K562 (cell line): ENCODE results near the gene BSPRY. TPM values are rescaled to one million over a fixed set of nuclear protein-coding genes. Genes with fewer than 3 reads are reported as not detected.
"Not testable (repeated sequence)": the region's sequence is repeated elsewhere in the genome, so short reads cannot be mapped to it uniquely, and the experiment has no call there.

Experiments used
- ATAC-seq: fragments of 200-7000 bp; cut with Tn5 transposase; 3 replicates; pipeline ENCODE4 v1.9.1; 2020; ENCODE audit warnings: moderate library complexity
- BruUV-seq: library from RNA; stranded (reverse); fragments of 400-500 nt; replicated peaks from 2 replicates; lab custom pipeline; 2021; lab: Mats Ljungman, UMichigan
- CTCF ChIA-PET: fragments of 300-600 bp; formaldehyde crosslinking; extraction: SDS; loops from one replicate; lab custom pipeline; 2021; ENCODE audit warnings: low intra/inter-chr PET ratio; lab: Yijun Ruan, JAX
- POLR2A ChIA-PET: fragments of 300-600, 350-650 bp; sonication (Branson Sonifier 250); formaldehyde crosslinking; extraction: SDS; loops from one replicate; lab custom pipeline; 2021; ENCODE audit warnings: antibody characterized with exemption, inconsistent platforms; lab: Yijun Ruan, JAX
- DNase-seq, 4 experiments: peaks; one replicate each; pipeline versions ENCODE4 v3.0.0 to v3.0.0-alpha.2; 2011 to 2018; ENCODE audit warnings: low spot score in 3 of 4, mixed read lengths in 3 of 4; ENCODE audit errors: extremely low read depth in 1 of 4
- FAIRE-seq: peaks from 2 replicates; lab custom pipeline; 2011; peaks lifted over from hg19 to GRCh38; lab: Jason Lieb, UNC
- H2AFZ ChIP-seq: 2 replicates; pipeline ENCODE4 v1.6.0; 2011; ENCODE audit warnings: low read depth, low read length, control low read depth, inconsistent platforms
- H3K27ac ChIP-seq: fragments of 200-600 bp; 3 replicates; pipeline ENCODE4 v1.8.0; 2011; ENCODE audit warnings: low read depth, mild to moderate bottlenecking, control low read depth, inconsistent platforms, low read length, moderate library complexity, mixed read lengths; ENCODE audit errors: extremely low read depth
- H3K27me3 ChIP-seq, 2 experiments: fragments of 300-600 bp in 1 of 2; 2 replicates in 1 of 2; 3 replicates in 1 of 2; pipeline versions ENCODE4 v1.6.0 to v1.8.0; 2011; ENCODE audit warnings: inconsistent platforms in 2 of 2, low read length in 2 of 2, mild to moderate bottlenecking in 1 of 2, mixed read lengths in 1 of 2, moderate library complexity in 1 of 2; ENCODE audit not compliant: control insufficient read depth in 2 of 2, insufficient read depth in 2 of 2
- H3K36me3 ChIP-seq: fragments of 300-600 bp; 3 replicates; pipeline ENCODE4 v1.8.0; 2011; ENCODE audit warnings: mild to moderate bottlenecking, low read length, inconsistent platforms; ENCODE audit not compliant: control insufficient read depth, insufficient read depth
- H3K4me1 ChIP-seq, 2 experiments: fragments of 200-600 bp in 1 of 2; replicated peaks in 1 of 2; 2 replicates in 1 of 2; 3 replicates in 1 of 2; pipeline versions ENCODE4 v1.5.1 to v1.8.0; 2011; ENCODE audit warnings: inconsistent platforms in 2 of 2, low read length in 2 of 2, mild to moderate bottlenecking in 1 of 2, mixed read lengths in 1 of 2, moderate library complexity in 1 of 2; ENCODE audit not compliant: control insufficient read depth in 2 of 2, insufficient read depth in 2 of 2
- H3K4me2 ChIP-seq: 2 replicates; pipeline ENCODE4 v1.6.1; 2011; ENCODE audit warnings: low read length, control low read depth, inconsistent platforms, mixed read lengths; ENCODE audit not compliant: insufficient read depth
- H3K4me3 ChIP-seq: fragments of 200-600 bp; sonication (generic), shearing (Covaris generic); 2 replicates; pipeline ENCODE4 v1.5.1; 2016; ENCODE audit warnings: control low read depth, inconsistent platforms
- H3K79me2 ChIP-seq: fragments of 200-600 bp; 3 replicates; pipeline ENCODE4 v1.8.0; 2011; ENCODE audit warnings: low read length, inconsistent platforms; ENCODE audit not compliant: control insufficient read depth, insufficient read depth
- H3K9ac ChIP-seq, 2 experiments: 2 replicates each; pipeline versions ENCODE4 v1.6.0 to v1.6.1; 2011; ENCODE audit warnings: low read depth in 2 of 2, low read length in 2 of 2, control low read depth in 1 of 2, inconsistent platforms in 1 of 2, mild to moderate bottlenecking in 1 of 2, mixed read lengths in 1 of 2; ENCODE audit not compliant: insufficient read depth in 1 of 2
- H3K9me1 ChIP-seq: one replicate; pipeline ENCODE4 v1.6.0; 2011; ENCODE audit warnings: inconsistent platforms, mild to moderate bottlenecking, low read length, moderate library complexity; ENCODE audit not compliant: control insufficient read depth, insufficient read depth
- H3K9me3 ChIP-seq: replicated peaks from 2 replicates; pipeline ENCODE4 v1.5.1; 2011; ENCODE audit warnings: low read depth, low read length, inconsistent platforms; ENCODE audit not compliant: control insufficient read depth, insufficient read depth
- H4K20me1 ChIP-seq: replicated peaks from 2 replicates; pipeline ENCODE4 v1.6.1; 2011; ENCODE audit warnings: low read length, inconsistent platforms, mixed read lengths; ENCODE audit not compliant: control insufficient read depth, insufficient read depth
- ATF1 ChIP-seq, 2 experiments: fragments of 450-650 bp in 1 of 2; IDR thresholded peaks; 2 replicates each; pipeline ENCODE4 v1.6.1; 2016; ENCODE audit warnings: missing compliant biosample characterization in 1 of 2, missing genetic modification characterization in 1 of 2
- GTF2A2 ChIP-seq: IDR thresholded peaks from 2 replicates; pipeline ENCODE4 v1.6.1; 2016; ENCODE audit warnings: mild to moderate bottlenecking, missing genetic modification characterization, missing compliant biosample characterization
- HDAC8 ChIP-seq: fragments of 450-650 bp; IDR thresholded peaks from 2 replicates; pipeline ENCODE4 v1.6.1; 2016; ENCODE audit warnings: mild to moderate bottlenecking, missing genetic modification characterization, moderate library complexity, missing compliant biosample characterization
- ID3 ChIP-seq, 2 experiments: fragments of 250-450 bp in 1 of 2; fragments of 450-650 bp in 1 of 2; sonication (Bioruptor Pico) in 1 of 2; IDR thresholded peaks; 2 replicates each; pipeline versions ENCODE4 v1.6.1 to v1.8.0; 2016 to 2021; ENCODE audit warnings: mild to moderate bottlenecking in 2 of 2, moderate library complexity in 2 of 2, missing compliant biosample characterization in 1 of 2, missing genetic modification characterization in 1 of 2
- JUND ChIP-seq, 2 experiments: IDR thresholded peaks; 2 replicates in 1 of 2; 3 replicates in 1 of 2; pipeline ENCODE4 v1.6.1; 2011; ENCODE audit warnings: borderline replicate concordance in 2 of 2, low read depth in 2 of 2, low read length in 2 of 2, improper control_type of control experiment in 1 of 2, missing biosample characterization in 1 of 2, missing genetic modification characterization in 1 of 2, missing genetic modification reagents in 1 of 2
- MEF2D ChIP-seq: conservative IDR thresholded peaks from 2 replicates; pipeline ENCODE4 v1.6.1; 2016; ENCODE audit warnings: low read depth, missing genetic modification characterization, missing compliant biosample characterization
- PTTG1 ChIP-seq: fragments of 450-650 bp; IDR thresholded peaks from 2 replicates; pipeline ENCODE4 v1.6.1; 2016; ENCODE audit warnings: low read depth, mild to moderate bottlenecking, missing genetic modification characterization, missing compliant biosample characterization
- SMAD4 ChIP-seq: fragments of 250-450 bp; sonication (Bioruptor Pico); conservative IDR thresholded peaks from 2 replicates; pipeline ENCODE4 v1.8.0; 2021; ENCODE audit warnings: inconsistent platforms, mild to moderate bottlenecking, moderate library complexity
- TEAD2 ChIP-seq: fragments of 450-650 bp; IDR thresholded peaks from 2 replicates; pipeline ENCODE4 v1.6.1; 2016; ENCODE audit warnings: missing genetic modification characterization, control low read depth, missing compliant biosample characterization
- ZNF41 ChIP-seq: fragments of 250-450 bp; sonication (Bioruptor Pico); conservative IDR thresholded peaks from 2 replicates; pipeline ENCODE4 v1.4.0; 2020; ENCODE audit warnings: mild to moderate bottlenecking
- ZNF583 ChIP-seq: fragments of 250-450 bp; sonication (Bioruptor Pico); IDR thresholded peaks from 2 replicates; pipeline ENCODE4 v1.4.0; 2020
- ZNF766 ChIP-seq: fragments of 200-800 bp; sonication (Bioruptor generic); conservative IDR thresholded peaks from 2 replicates; pipeline ENCODE4 v1.6.1; 2016; ENCODE audit warnings: missing genetic modification characterization, missing compliant biosample characterization
- WGBS: fragments of 100-300 bp; shearing (Covaris generic); methylation state at CpG from one replicate; pipeline ENCODE4 v1.1.6; 2016; ENCODE audit warnings: low coverage, mixed read lengths; ENCODE audit not compliant: insufficient coverage; ENCODE audit errors: missing lambda C conversion rate; 5-methylcytosine and 5-hydroxymethylcytosine counted together
- in situ Hi-C: fragments of 300-500 bp; cut with MboI; formaldehyde crosslinking; loops from 4 replicates; pipeline ENCODE4 v1.15.0; 2018; ENCODE audit warnings: inconsistent platforms, mixed read lengths
- intact Hi-C: fragments of 100-400 bp; cut with micrococcal nuclease; formaldehyde crosslinking; loops from 2 replicates; pipeline ENCODE4 v1.14.2; 2022
- polyA plus RNA-seq, 8 experiments: library from polyadenylated mRNA; depleted of rRNA in 4 of 8; stranded (reverse) in 5 of 8; unstranded in 3 of 8; fragments of >200 nt; fragmentation: Nextera tagmentation in 2 of 8; fragmentation: Illumina TruSeq in 1 of 8; extraction: Ambion mirVana in 2 of 8; extraction: Trizol in 1 of 8; gene quantifications; 2 replicates each; pipeline versions ENCODE4 v1.2.1 to v1.2.3, GENCODE V29; 2011 to 2014; ENCODE audit warnings: inconsistent platforms in 1 of 8, missing spikeins in 1 of 8
- total RNA-seq, 7 experiments: library from RNA; depleted of rRNA in 6 of 7; stranded (reverse); fragments of >200 nt in 6 of 7; fragmentation: Illumina TruSeq in 2 of 7; extraction: Trizol in 2 of 7; gene quantifications; 2 replicates each; pipeline versions ENCODE4 v1.2.1 to v1.2.3, GENCODE V29; 2011 to 2021; ENCODE audit warnings: low replicate concordance in 1 of 7
- TF ChIP-seq, protein P1 (sequence below): fragments of 450-650 bp; conservative IDR thresholded peaks from 2 replicates; pipeline ENCODE4 v1.6.1; 2016; ENCODE audit warnings: missing genetic modification characterization, low read depth, mild to moderate bottlenecking, missing compliant biosample characterization, moderate library complexity
- TF ChIP-seq, protein P2 (sequence below): fragments of 200-800 bp; sonication (Bioruptor generic); IDR thresholded peaks from 2 replicates; pipeline ENCODE4 v1.6.1; 2017; ENCODE audit warnings: missing genetic modification characterization, missing compliant biosample characterization

BSPRY gene
- total and polyA plus RNA-seq, 9 of the 15 experiments (the other 6 are each of a cell fraction or from before 2014, with no cell fraction given): 0.07 to 0.67 (median 0.18) TPM

DNA sequence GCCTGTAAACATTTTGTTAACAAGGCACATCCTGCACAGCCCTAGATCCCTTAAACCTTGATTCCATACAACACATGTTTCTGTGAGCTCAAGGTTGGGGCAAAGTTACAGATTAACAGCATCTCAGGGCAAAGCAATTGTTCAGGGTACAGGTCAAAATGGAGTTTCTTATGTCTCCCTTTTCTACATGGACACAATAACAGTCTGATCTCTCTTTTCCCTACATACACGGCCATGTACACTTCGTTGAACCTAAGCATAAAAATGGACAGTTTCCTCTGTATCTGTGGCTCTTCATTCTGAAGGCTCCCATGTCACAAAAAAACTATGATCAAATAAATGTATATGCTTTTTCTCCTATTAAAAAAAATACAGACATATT lies 30.5 kb downstream of the BSPRY start:
- H3K4me3 ChIP-seq; in situ Hi-C loops; H3K79me2 ChIP-seq; H3K9me1 ChIP-seq; CTCF ChIA-PET; H3K4me2 ChIP-seq; H3K36me3 ChIP-seq; BruUV-seq; ATAC-seq; H4K20me1 ChIP-seq; H3K27me3 ChIP-seq; intact Hi-C loops; H3K9me3 ChIP-seq; H3K9ac ChIP-seq; FAIRE-seq; DNase-seq; TF ChIP-seq JUND (IDR thresholded peaks at IDR 0.05; ENCODE audit: borderline replicate concordance, low read depth, low read length); ATF1 (CRISPR knock-in tag; IDR thresholded peaks at IDR 0.05); ID3 (CRISPR knock-in tag; IDR thresholded peaks at IDR 0.05): not testable (repeated sequence)
- 21% methylated on average over 2 of the region's 2 CpGs for WGBS
- H3K4me1 ChIP-seq: peaks cover 19 to 27% of the 10 kb centered on the region in 2 experiments; a peak in 4 of 5 replicates
- peak overlapping the region; percentile 13; the same call in 1 of the 3 replicates for H3K27ac ChIP-seq
- H2AFZ ChIP-seq: peak overlapping the region; percentile 74; the same call in 1 of the 2 replicates
- POLR2A ChIA-PET: interaction anchor here (0.7 kb wide), 1 partner anchor 10 kb away, joined by 3 read pairs; no protein-coding TSS in a partner anchor
- TF ChIP-seq JUND (tag; IDR thresholded peaks at IDR 0.05; ENCODE audit: borderline replicate concordance, low read depth, low read length) (peak; percentile 8; the same call in 1 of the 3 replicates), ZNF583 (CRISPR knock-in tag) (peak; percentile 88; the same call in 1 of the 2 replicates), ZNF41 (CRISPR knock-in tag) (peak; percentile 51; the same call in 1 of the 2 replicates), TEAD2 (tag) (0 out of 2 replicates have a peak, but pooled peaks have one; percentile 49), ATF1 (tag; IDR thresholded peaks at IDR 0.05) (0 out of 2 replicates have a peak, but pooled peaks have one; percentile 19), ID3 (tag; IDR thresholded peaks at IDR 0.05) (peak; percentile 87), SMAD4 (CRISPR knock-in tag) (peak; percentile 72; the same call in 1 of the 2 replicates), GTF2A2 (tag) (peak; percentile 84), PTTG1 (tag) (peak; percentile 91), ZNF766 (CRISPR knock-in tag) (peak; percentile 60; the same call in 1 of the 2 replicates), MEF2D (tag) (peak; percentile 79), HDAC8 (tag) (peak; percentile 92)
- TF ChIP-seq, protein P1, sequence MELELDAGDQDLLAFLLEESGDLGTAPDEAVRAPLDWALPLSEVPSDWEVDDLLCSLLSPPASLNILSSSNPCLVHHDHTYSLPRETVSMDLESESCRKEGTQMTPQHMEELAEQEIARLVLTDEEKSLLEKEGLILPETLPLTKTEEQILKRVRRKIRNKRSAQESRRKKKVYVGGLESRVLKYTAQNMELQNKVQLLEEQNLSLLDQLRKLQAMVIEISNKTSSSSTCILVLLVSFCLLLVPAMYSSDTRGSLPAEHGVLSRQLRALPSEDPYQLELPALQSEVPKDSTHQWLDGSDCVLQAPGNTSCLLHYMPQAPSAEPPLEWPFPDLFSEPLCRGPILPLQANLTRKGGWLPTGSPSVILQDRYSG (tag): peak; percentile 88
- TF ChIP-seq, protein P2, sequence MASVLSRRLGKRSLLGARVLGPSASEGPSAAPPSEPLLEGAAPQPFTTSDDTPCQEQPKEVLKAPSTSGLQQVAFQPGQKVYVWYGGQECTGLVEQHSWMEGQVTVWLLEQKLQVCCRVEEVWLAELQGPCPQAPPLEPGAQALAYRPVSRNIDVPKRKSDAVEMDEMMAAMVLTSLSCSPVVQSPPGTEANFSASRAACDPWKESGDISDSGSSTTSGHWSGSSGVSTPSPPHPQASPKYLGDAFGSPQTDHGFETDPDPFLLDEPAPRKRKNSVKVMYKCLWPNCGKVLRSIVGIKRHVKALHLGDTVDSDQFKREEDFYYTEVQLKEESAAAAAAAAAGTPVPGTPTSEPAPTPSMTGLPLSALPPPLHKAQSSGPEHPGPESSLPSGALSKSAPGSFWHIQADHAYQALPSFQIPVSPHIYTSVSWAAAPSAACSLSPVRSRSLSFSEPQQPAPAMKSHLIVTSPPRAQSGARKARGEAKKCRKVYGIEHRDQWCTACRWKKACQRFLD (CRISPR knock-in tag): peak; percentile 63; the same call in 1 of the 2 replicates
